HG03575 (cell line): ENCODE data around the gene TTC27.

ENCODE experiments used
- ATAC-seq: cut with Tn5 transposase; IDR thresholded peaks from one replicate; pipeline ENCODE4 v1.9.1; 2021; ENCODE audit not compliant: unreplicated experiment, insufficient number of reproducible peaks, low FRiP score; ENCODE audit errors: extremely low read depth

Gene TTC27

GRCh38 chr2:32783933-32784332, 156.1 kb downstream of the TTC27 start:
- ATAC-seq, result no peak

- no peak for ATAC-seq
Observed at GRCh38 chr2:32787207-32787606, 159.4 kb downstream of the TTC27 start.

GRCh38 chr2:32788114-32788513, 160.3 kb downstream of the TTC27 start:
- no peak for ATAC-seq

- ATAC-seq, result no peak
Observed at GRCh38 chr2:32792416-32792815, 164.6 kb downstream of the TTC27 start.

GRCh38 chr2:32798829-32799228, 171.0 kb downstream of the TTC27 start:
- no peak for ATAC-seq

- no peak for ATAC-seq
Observed at GRCh38 chr2:32801741-32802140, 173.9 kb downstream of the TTC27 start.

- ATAC-seq, result no peak
Observed at GRCh38 chr2:32802877-32803276, 175.0 kb downstream of the TTC27 start.

- no peak for ATAC-seq
Observed at GRCh38 chr2:32804205-32804604, 176.4 kb downstream of the TTC27 start.

- ATAC-seq, result no peak
Observed at GRCh38 chr2:32805104-32806095, 177.6 kb downstream of the TTC27 start.

- no peak for ATAC-seq
Observed at GRCh38 chr2:32806857-32807256, 179.0 kb downstream of the TTC27 start.

GRCh38 chr2:32807662-32808061, 179.8 kb downstream of the TTC27 start:
- ATAC-seq, result no peak

GRCh38 chr2:32810909-32811495, 183.2 kb downstream of the TTC27 start:
- no peak for ATAC-seq

- ATAC-seq, result no peak
Observed at GRCh38 chr2:32811696-32812095, 183.8 kb downstream of the TTC27 start.

GRCh38 chr2:32812316-32812715, 184.5 kb downstream of the TTC27 start:
- no peak for ATAC-seq

GRCh38 chr2:32820088-32820487, 192.2 kb downstream of the TTC27 start:
- ATAC-seq, result no peak

- ATAC-seq, result no peak
Observed at GRCh38 chr2:32820701-32821100, 192.9 kb downstream of the TTC27 start.

GRCh38 chr2:32824070-32824809, 196.4 kb downstream of the TTC27 start:
- no peak for ATAC-seq

GRCh38 chr2:32825291-32825712, 197.5 kb downstream of the TTC27 start:
- ATAC-seq, result no peak

- no peak for ATAC-seq
Observed at GRCh38 chr2:32830196-32830595, 202.3 kb downstream of the TTC27 start.

GRCh38 chr2:32832821-32833220, 205.0 kb downstream of the TTC27 start:
- ATAC-seq, result no peak
